Mucosa of descending colon (tissue), 3 donors: ENCODE data around the gene FOXRED1. TPM values are rescaled to one million over a fixed set of nuclear protein-coding genes. Genes with fewer than 3 reads are reported as not detected.

Source experiments
- ATAC-seq: fragments of 200-7000 bp; cut with Tn5 transposase; one replicate; pipeline ENCODE4 v1.9.1; 2020; ENCODE audit warnings: mild to moderate bottlenecking, moderate library complexity
- DNase-seq, 3 donors: peaks; one replicate each; pipeline ENCODE4 v3.0.0-alpha.2; 2020
- H3K36me3 ChIP-seq: fragments of 200-600 bp; one replicate; pipeline ENCODE4 v1.8.0; 2021; ENCODE audit warnings: low read depth, mild to moderate bottlenecking
- H3K4me1 ChIP-seq: fragments of 200-600 bp; one replicate; pipeline ENCODE4 v1.8.0; 2021; ENCODE audit warnings: low read depth, mild to moderate bottlenecking
- H3K4me3 ChIP-seq: fragments of 200-600 bp; one replicate; pipeline ENCODE4 v1.8.0; 2021; ENCODE audit warnings: mild to moderate bottlenecking
- H3K9me3 ChIP-seq: fragments of 200-600 bp; one replicate; pipeline ENCODE4 v1.8.0; 2021; ENCODE audit warnings: mild to moderate bottlenecking
- intact Hi-C, 2 donors: fragments of 100-400 bp; cut with DNase I in 1 of 2; cut with micrococcal nuclease in 1 of 2; formaldehyde crosslinking; loops; one replicate each; pipeline versions ENCODE4 v1.11.0 to v1.11.1; 2022; cut with DNase I, micrococcal nuclease
- total RNA-seq, 3 donors: library from RNA; stranded (reverse); fragmentation: NEBNext Ultra II Directional in 2 of 3; extraction: Animal tissue kit (Norgen Biotek cat#: 25700) in 2 of 3; gene quantifications; one replicate each; pipeline versions ENCODE4 v1.2.1 to v1.2.4, GENCODE V29; 2021 to 2023
- TF ChIP-seq, protein P1 (sequence below): fragments of 200-600 bp; IDR thresholded peaks from one replicate; pipeline ENCODE4 v1.8.0; 2022; ENCODE audit warnings: antibody characterized with exemption, mild to moderate bottlenecking
- donor health status: DM: no; HTN: no; CAD: no; lungs with moderate emphysema.
- donor health status: DM: no; HTN: no; CAD: no.
- donor health status: DM: no; HTN: yes; CAD: no.

FOXRED1 gene
- total RNA-seq, 3 donors from 2014 or later, result 24.3 to 36.9 (median 31.4) TPM

DNA sequence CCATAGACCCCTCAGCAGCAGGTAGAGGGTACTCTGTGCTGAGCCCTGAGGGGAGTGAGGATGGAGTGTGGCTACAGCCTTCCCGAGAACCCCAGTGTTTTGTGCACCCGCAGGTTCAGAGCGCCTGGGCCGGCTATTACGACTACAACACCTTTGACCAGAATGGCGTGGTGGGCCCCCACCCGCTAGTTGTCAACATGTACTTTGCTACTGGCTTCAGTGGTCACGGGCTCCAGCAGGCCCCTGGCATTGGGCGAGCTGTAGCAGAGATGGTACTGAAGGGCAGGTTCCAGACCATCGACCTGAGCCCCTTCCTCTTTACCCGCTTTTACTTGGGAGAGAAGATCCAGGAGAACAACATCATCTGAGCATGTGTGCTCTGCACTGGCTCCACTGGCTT, 8.4 kb downstream of the FOXRED1 start:
- H3K4me3 ChIP-seq, result no peak overlapping the region
- TF ChIP-seq, protein P1, sequence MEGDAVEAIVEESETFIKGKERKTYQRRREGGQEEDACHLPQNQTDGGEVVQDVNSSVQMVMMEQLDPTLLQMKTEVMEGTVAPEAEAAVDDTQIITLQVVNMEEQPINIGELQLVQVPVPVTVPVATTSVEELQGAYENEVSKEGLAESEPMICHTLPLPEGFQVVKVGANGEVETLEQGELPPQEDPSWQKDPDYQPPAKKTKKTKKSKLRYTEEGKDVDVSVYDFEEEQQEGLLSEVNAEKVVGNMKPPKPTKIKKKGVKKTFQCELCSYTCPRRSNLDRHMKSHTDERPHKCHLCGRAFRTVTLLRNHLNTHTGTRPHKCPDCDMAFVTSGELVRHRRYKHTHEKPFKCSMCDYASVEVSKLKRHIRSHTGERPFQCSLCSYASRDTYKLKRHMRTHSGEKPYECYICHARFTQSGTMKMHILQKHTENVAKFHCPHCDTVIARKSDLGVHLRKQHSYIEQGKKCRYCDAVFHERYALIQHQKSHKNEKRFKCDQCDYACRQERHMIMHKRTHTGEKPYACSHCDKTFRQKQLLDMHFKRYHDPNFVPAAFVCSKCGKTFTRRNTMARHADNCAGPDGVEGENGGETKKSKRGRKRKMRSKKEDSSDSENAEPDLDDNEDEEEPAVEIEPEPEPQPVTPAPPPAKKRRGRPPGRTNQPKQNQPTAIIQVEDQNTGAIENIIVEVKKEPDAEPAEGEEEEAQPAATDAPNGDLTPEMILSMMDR, result no peak
- no peaks in the 10 kb centered on the region for H3K9me3 ChIP-seq
- no peak for ATAC-seq
- intact Hi-C loops, result no loop called here
- H3K4me1 ChIP-seq, result peaks cover 3% of the 10 kb centered on the region
- DNase-seq, result no peak
- no peaks in the 10 kb centered on the region for H3K36me3 ChIP-seq

DNA sequence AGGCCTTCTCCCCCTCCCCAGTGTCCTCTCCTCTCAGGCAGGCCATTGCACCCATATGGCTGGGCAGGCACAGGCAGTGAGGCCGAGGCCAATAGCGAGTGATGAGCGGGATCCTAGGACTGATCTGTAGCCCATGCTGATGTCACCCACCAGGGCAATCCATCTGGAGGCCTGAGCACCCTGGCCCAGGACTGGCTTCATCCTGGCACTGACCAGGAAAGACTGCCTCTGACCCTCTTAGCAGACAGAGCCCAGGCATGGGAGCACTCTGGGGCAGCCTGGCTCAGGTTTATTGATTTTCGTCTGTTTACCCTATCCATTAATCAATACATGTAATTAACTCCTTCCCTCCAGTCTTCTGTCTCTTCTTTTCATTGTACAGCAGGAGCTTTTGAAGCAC, 8.8 kb downstream of the FOXRED1 start:
- no peak overlapping the region for H3K4me3 ChIP-seq
- H3K9me3 ChIP-seq, result no peaks in the 10 kb centered on the region
- intact Hi-C loops, result no loop called here
- ATAC-seq (no peak), DNase-seq (no peak)
- peaks cover 3% of the 10 kb centered on the region for H3K4me1 ChIP-seq
- no peaks in the 10 kb centered on the region for H3K36me3 ChIP-seq
- TF ChIP-seq, protein P1, result no peak

DNA sequence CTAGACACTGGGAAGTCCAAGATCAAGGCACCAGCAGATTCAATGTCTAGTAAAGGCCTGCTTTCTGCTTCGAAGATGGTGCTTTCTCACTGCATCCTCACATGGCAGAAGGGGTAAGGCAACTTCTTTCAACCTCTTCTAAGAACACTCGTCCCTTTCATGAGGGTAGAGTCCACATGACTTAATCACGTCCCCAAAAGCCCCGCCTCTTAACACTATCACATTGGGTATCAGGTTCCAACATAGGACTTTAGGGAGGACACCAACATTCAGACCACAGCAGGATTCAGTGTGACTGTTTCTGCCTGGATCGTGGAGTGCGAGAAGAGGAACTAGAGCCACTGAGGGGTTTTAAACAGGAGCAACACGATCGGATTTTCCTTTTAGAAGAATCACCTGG, 10.2 kb downstream of the FOXRED1 start:
- no peak for ATAC-seq

DNA sequence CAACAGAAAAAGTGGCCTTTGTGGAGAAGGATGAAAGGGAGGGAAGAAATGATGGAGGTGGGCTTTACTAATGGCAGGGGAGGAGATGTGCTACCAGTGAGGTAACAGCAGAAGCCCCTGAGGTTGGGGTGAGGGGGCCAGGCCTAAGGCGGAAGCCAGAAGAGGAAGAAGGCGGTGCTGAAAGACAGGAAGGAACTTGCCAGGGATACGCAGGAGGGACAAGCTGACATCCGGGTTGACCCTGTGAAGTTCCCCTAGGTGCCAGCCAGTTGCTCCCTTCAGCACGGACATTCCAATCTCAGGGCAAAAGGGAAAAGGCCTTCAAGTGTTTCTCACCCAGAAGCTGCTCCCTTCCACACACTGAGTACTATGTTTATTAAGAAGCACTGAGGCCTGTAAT, 11.6 kb downstream of the FOXRED1 start:
- no peak for ATAC-seq
- no peak for DNase-seq

More for the DNA sequence above, 10.2 kb downstream of the FOXRED1 start:
- no peak for DNase-seq
- peaks cover 3% of the 10 kb centered on the region for H3K4me1 ChIP-seq
- H3K36me3 ChIP-seq, result no peaks in the 10 kb centered on the region
- H3K4me3 ChIP-seq, result no peak overlapping the region
- intact Hi-C loops, result no loop called here
- H3K9me3 ChIP-seq, result no peaks in the 10 kb centered on the region
- TF ChIP-seq, protein P1, result no peak

DNA sequence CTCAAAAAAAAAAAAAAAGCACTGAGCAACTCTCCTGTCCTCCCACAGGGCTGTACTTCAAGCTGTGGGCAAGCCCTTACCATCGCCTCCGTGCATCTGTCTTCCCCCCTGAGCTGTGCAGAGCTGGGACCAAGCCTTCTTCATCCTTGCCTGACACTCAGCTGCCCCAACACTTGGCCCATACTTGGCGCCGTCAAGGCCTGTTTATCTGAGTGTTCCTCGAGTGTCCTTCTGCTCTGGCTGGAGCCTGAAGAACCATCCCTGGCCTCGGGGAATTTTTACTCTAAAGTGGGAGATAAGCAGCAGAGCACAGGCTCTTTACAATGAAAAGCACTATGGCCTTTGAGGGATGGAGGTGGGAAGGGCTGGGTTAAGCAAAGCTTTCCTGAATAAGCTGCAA, 12.3 kb downstream of the FOXRED1 start:
- no peak overlapping the region for H3K4me3 ChIP-seq
- ATAC-seq, result no peak
- TF ChIP-seq, protein P1, result no peak
- H3K4me1 ChIP-seq, result peaks cover 3% of the 10 kb centered on the region
- intact Hi-C loops, result no loop called here
- H3K9me3 ChIP-seq, result no peaks in the 10 kb centered on the region
- no peak for DNase-seq
- H3K36me3 ChIP-seq, result no peaks in the 10 kb centered on the region

More for the DNA sequence above, 11.6 kb downstream of the FOXRED1 start:
- Histone ChIP-seq H3K4me3 (no peak overlapping the region), H3K4me1 (peaks cover 3% of the 10 kb centered on the region), H3K9me3 (no peaks in the 10 kb centered on the region), H3K36me3 (no peaks in the 10 kb centered on the region)
- intact Hi-C loops, result no loop called here
- TF ChIP-seq, protein P1, result no peak

DNA sequence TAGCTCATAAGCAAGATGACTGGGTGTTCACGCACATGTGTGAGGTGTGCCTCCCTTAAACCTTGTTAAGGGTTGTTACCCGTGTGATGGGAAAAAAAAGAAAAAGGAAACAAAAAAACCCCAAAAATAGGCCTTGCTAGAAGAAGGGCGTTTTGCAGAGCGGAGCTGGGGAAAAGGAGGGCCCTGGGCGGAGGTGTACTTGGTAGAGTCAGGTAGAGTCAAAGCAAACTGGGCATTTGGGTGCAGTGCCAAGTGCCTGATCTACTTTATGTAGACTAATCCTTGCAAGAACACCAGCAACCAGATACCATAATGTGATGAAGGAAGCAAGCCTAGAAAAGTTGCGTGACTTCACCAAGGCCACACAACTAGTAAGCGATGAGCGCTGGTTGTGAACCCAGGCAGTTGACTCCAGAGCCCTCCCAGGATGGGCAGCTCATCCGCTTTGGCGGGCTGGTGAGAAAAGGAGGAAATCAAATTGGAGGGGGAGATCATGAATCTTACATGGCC, 12.8 kb downstream of the FOXRED1 start:
- Histone ChIP-seq H3K9me3 (no peaks in the 10 kb centered on the region), H3K36me3 (no peaks in the 10 kb centered on the region), H3K4me3 (no peak overlapping the region), H3K4me1 (peaks cover 3% of the 10 kb centered on the region)
- TF ChIP-seq, protein P1, result no peak
- intact Hi-C loops, result no loop called here
- no peak for DNase-seq
- ATAC-seq, result no peak
